Panc1 (cell line): ENCODE data around the gene TMEM175.

Experiments used
- CTCF ChIP-seq: fragments of 450-650 bp; IDR thresholded peaks from 2 replicates; pipeline ENCODE4 v1.5.1; 2017; ENCODE audit warnings: mild to moderate bottlenecking
- POLR2AphosphoS5 ChIP-seq: IDR thresholded peaks from 2 replicates; pipeline ENCODE4 v1.6.1; 2012; ENCODE audit warnings: mild to moderate bottlenecking, low read depth, low read length, moderate library complexity

DNA sequence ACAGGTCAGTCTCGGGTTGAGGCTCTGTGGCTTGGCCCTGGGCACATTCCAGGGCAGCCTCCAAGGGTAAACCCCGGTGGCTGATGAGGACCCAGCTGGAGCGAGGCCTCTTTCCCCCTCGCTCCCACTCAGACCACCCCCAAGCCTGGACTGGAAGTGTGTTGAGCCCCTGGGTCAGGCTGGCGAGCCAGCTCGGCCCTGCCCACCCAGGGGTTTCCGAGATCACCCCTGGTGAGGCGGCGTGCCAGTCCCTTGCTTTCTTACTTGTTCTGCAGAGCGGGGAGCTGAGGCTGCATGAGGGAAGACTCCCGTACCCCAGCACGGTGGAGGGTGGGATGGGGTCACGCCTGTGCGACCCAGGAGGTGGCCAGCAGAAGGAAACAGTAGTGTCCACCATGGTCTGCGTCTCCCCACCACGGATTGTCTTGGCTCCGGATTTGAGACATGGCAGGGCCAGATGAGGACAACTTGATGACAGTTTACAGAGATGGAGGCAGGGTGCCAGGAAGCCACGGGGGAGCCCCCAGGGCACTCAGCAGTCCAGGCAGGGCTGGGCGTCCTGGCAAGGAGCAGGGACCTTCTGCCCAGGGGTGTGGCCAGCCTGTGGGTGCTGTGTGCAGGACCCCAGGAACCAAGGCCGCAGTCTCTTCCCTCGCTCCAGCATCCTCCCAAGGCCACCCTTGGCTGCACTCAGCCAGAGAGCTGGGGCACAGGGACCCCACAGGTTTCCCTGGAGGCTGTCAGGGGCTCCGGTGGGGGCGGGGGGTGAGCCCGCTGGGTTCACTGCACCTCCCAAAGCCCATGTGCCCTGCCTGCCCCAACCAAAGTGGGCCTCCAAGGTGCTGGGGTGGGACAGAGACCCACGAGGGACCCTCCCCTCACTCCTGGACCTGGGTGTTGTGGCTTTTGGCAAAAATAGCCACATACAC is 72.6 kb downstream of the TMEM175 start:
- TF ChIP-seq CTCF (no peak), POLR2AphosphoS5 (no peak)
